GM19395 (cell line): ENCODE data around the gene SYNJ1.
"Not testable (repeated sequence)": the region's sequence is repeated elsewhere in the genome, so short reads cannot be mapped to it uniquely, and the experiment has no call there.

Experiments
- ATAC-seq: cut with Tn5 transposase; IDR thresholded peaks from one replicate; pipeline ENCODE4 v1.9.1; 2021; ENCODE audit warnings: mild to moderate bottlenecking, moderate library complexity; ENCODE audit not compliant: unreplicated experiment

Gene SYNJ1, protein sequence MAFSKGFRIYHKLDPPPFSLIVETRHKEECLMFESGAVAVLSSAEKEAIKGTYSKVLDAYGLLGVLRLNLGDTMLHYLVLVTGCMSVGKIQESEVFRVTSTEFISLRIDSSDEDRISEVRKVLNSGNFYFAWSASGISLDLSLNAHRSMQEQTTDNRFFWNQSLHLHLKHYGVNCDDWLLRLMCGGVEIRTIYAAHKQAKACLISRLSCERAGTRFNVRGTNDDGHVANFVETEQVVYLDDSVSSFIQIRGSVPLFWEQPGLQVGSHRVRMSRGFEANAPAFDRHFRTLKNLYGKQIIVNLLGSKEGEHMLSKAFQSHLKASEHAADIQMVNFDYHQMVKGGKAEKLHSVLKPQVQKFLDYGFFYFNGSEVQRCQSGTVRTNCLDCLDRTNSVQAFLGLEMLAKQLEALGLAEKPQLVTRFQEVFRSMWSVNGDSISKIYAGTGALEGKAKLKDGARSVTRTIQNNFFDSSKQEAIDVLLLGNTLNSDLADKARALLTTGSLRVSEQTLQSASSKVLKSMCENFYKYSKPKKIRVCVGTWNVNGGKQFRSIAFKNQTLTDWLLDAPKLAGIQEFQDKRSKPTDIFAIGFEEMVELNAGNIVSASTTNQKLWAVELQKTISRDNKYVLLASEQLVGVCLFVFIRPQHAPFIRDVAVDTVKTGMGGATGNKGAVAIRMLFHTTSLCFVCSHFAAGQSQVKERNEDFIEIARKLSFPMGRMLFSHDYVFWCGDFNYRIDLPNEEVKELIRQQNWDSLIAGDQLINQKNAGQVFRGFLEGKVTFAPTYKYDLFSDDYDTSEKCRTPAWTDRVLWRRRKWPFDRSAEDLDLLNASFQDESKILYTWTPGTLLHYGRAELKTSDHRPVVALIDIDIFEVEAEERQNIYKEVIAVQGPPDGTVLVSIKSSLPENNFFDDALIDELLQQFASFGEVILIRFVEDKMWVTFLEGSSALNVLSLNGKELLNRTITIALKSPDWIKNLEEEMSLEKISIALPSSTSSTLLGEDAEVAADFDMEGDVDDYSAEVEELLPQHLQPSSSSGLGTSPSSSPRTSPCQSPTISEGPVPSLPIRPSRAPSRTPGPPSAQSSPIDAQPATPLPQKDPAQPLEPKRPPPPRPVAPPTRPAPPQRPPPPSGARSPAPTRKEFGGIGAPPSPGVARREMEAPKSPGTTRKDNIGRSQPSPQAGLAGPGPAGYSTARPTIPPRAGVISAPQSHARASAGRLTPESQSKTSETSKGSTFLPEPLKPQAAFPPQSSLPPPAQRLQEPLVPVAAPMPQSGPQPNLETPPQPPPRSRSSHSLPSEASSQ (N-terminal part only)

DNA sequence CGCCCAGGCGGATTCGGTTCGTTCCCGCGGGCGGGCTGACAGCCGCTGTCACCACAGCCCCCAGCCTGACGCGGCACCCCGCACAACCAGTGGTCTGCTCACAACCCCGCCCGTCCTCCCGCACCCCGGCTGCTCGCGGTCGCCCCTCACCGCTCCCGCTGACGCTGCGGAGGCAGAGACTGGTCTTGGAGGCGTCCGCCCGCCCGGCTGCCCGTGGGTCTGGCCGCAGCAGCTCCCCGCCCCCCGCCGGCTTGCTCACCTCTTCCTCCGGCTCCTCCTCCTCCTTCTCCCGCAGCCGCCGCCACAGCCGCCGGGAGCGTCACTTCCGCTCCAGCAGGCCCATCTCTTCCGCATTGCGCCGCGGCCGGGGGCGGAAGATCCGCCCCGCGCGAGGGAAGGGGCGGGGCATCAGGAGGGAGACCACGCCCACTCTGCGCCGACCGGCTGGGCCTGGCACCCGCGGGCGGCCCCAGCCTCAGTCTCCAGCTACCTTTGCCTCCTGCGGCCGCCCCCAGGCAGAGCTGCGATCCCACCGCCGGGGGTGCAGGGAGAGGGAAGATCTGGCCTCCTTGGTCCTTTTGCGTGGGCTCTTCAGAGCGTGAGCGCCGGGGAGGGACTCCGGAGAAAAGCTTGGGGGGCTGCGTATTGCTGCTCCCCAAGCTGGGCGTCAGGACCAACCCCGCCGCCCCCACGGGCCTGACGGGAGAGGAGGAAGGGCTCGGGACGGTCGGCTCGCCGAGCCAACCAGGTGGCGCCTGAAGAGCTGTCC is at the start of gene SYNJ1:
SYNJ1 (minus strand) TSS at position 327 of the 769 bp plus-strand sequence. CDS start 1,118 bp downstream, outside the sequence.
- peak; percentile 91 for ATAC-seq

DNA sequence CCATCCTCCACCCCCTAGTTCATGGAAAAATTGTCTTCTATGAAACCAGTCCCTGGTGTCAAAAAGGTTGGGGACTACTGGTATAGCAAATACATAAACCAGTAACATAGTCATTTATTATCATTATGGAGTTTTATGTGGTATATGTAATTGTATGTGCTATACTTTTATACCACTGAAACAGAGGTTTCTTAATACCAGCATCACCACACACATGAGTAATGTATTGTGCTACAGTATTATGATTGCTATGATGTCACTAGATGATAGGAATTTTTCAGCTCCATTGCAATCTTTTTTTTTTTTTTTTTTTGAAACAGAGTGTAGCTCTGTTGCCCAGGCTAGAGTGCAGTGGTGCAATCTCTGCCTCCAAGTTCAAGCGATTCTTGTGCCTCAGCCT is 49.5 kb upstream of the SYNJ1 start:
- no peak for ATAC-seq

DNA sequence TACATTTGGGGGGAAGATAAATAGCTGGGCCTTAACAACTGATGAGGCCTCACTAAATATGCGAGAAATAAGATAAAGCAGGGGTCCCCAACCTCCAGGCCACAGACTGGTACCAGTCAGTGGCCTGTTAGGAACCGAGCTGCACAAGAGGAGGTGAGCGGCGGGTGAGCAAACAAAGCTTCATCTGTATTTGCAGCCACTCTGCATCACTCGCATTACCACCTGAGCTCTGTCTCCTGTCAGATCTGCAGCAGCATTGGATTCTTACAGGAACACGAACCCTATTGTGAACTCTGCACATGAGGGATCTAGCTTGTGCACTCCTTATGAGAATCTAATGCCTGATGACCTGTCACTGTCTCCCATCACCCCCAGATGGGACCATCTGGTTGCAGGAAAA is 48.9 kb upstream of the SYNJ1 start:
- ATAC-seq: no peak

DNA sequence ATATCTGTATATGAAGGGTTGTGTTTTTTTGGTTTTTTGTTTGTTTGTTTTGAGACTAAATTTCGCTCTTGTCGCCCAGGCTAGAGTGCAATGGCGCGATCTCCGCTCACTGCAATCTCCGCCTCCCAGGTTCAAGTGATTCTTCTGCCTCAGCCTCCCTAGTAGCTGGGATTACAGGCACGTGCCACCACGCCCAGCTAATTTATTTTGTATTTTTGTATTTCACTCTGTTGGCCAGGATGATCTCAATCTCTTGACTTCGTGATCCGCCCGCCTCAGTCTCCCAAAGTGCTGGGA is 45.2 kb upstream of the SYNJ1 start:
- not testable (repeated sequence) for ATAC-seq

DNA sequence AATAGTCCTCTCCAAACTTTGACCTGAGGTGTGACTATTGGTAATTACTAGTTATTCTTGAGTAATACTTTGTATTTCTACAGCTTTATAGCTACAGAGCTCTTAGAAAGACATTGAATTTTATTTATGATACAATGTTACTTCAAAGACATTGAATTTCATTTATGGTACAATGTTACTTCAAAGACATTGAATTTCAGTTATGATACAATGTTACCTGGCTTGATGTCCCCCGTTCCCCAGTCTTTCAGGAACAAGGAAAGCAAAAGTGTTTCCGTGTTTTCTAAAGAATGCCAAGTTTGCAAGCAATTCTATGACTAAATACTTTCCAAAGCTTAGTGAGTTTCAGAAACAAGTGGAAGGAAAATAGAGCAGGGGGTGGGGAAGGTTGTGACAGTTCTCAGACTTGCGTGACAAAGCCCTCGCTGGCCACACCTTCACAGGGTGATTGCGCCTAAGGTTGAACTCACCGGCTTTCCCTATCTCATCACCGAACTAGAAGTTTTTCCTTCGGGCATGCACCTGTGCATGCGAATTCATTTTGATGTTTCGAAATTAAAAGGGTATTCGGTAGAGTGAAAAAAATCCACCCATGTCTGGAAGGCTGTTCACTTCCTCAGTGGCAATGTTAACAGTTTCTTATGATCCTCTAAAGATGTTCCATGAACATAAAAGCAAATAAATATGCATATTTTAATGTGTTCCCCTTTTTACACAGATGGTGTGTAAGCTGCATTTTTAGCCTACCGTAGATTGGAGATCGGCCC is 44.7 kb upstream of the SYNJ1 start:
- no peak for ATAC-seq

DNA sequence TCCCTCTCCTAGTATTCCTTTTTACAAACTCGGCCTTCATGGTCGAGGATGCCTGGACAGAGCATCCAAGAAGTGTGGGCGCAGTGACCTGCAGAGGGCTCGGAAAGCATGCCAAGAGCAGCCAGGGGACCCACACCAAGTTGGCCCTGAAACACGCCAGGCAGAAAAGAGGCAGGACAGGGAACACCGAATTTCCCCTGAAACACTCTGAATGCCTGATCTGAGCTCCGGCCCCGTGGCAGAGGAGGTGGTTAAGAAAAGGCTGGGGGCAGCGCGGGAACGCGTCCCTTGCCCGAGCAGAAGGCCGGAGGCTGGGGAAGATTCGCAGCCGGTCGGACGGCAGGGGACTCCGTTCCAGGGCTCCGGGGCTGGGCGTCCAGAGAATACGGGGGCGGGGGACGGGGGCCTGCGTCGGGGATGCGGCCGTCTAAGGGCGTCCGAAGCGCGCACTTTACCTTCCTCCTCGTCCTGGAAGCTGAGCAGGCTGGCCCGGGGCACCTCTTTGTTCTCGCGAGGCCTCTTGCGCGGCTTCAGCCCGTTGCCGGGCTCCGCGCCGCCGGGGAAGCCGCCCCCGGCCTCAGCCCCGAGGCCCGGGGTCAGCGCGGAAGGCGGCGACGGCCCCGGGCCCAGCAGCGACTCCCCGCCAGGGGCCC is 43.2 kb upstream of the SYNJ1 start:
- ATAC-seq: peak; percentile 35

DNA sequence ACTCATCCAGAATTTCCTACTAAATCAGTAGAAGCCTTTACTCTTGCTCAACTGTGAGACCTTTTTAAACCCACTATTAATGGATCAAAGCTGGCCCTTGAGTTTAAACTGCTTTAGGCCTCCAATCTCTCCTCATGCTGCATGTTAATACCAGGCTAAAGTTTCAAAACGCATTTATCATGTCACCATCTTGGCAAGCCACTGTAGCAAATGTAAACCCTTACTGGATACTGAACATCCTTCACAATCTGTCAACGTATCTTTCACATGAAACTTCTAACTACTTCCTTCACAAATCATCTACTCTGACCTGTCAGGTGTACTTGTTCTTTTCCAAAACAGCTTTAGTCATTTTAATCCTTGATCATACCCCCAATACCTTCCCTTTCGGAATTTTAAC is 40.7 kb upstream of the SYNJ1 start:
- no peak for ATAC-seq

DNA sequence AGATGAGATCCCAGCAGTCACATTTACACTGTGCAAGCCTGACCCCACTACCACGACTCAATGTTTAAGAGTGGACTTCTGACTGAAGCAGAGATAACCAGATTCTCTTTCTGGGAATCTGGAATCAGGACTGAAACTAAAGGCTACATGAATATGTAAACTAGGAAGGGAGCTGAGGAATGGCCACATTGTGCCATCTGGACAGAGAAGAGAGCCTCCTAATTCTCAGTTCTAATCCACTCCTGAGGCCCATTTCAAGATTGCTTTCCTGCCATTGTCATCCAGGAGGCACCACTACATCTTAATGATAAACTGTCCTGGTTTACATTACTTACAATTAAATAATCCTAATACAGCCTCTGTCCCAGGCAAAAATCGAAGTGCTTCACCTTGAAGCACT is 37.2 kb upstream of the SYNJ1 start:
- ATAC-seq: no peak

DNA sequence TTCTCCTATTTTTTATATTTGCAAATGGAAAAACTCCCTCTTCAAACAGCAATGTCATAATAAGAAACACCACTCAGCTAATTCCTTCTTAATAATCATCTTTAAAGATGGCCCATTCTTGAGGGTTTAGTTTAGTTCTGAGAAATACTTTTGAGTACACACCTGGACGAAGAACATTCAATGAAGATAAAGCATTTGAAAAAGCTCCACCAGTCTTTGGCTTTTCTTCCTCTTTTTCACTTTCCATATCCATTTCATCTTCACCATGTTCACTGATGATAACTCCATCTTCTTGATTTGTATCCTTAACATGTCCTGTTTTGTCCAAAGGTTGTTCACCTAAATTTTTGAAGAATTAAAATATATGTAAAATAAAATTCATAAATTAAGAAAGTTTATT is 36.4 kb upstream of the SYNJ1 start:
- no peak for ATAC-seq

DNA sequence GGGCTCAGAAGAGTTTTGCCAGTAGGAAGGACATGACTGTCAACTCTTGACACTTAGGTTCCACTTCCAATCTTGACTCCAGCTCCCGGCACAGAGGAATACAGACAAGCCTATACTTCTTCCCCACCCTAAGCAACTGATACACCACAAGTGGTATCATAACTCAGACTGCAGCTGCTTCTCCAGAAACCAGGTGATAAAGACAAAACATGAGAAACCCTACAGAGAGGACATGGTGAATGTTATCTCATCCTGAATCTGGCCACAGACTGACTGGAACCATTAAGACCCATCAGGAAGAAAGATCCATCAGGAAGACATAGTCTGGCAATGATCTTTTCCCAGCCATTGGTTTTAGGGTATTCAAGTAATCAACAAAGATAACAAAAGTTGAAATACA is 30.0 kb upstream of the SYNJ1 start:
- ATAC-seq: no peak

DNA sequence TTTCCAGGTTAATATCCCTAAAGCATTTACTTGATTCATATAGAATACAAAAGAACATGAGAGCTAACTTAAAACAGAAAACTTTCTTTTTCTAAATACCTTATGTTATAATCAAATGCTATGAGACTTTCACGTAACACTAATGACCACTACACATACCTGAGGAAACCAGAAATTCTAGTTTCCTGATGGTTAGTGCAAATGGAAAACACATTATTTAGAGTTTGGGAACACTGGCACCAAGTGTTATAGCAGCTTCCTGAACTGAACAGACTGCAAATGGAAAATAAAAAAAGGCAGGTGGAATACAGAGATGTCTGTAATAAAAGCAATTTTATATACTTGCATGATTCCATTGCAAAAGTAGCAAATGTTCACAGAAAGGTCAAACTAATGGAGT is 28.3 kb upstream of the SYNJ1 start:
- ATAC-seq: no peak

DNA sequence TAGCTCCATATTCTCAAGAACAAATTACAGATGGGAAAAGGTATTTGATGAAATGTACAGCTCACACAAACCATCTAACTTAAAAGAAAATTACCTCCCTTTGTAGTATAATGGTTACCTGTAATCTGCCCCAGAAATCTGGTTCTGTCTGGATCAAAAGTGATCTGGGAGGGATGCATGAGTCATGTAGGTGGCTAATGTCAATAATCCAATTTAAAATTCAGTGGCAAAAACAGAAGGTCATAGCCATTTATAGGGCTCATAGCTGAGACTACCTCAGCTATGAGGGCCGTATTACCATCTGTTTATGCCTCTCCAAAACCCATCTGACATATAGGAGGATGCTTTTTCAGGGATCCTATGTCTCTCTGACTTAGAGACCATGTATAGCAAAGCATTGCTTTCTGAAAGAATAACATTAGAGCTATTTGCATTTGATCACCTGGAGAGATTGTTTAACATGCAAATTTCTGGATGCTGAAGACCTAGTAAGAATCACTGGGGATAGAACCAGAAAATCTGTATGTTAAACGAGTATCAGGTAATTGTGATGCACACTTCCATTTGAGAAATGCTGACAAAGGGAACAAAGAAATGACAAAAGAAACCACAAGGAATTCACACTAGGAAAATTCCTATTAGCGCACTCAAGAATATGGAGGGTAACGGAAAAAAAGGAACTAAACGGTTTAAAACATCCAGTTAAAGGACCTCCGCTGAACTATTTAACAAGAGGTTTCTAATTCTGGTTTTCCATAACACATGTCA is 26.2 kb upstream of the SYNJ1 start:
- no peak for ATAC-seq

DNA sequence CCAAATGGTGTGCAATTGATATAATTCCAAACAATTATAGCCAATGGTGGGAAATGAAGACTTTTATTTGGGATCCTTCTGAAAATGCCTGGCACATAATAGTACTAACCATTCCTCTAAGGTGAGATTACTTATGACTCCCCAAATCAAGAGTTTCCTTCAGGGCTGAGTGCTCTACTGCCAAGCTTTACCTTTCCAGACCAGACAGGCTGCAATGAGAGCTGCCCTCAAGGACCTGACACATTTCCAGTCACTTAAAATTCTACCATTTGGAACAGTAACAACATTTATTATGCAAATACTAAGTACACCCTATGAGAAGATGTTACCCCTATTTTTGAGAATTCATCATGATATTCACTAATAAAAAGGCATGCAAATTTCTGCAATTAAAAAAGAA is 22.6 kb upstream of the SYNJ1 start:
- ATAC-seq: no peak

DNA sequence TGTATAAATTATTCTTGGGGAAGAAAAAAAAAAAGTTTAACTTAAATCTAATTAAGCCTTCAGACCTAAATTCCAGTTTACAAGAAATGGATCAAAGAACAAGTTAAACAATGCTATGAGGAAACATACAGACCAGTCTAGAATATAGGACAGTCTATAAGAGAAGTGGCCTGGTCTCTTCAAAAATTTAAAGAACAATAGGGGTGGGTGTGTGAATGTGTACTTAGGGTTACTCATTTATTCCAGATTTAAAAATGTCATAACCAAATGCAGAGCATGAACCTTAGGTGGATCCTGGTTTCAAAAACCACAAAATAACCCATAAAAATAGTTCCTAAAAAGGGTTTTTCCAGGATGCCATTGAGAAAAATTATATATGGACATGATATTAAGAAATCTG is 21.8 kb upstream of the SYNJ1 start:
- no peak for ATAC-seq

DNA sequence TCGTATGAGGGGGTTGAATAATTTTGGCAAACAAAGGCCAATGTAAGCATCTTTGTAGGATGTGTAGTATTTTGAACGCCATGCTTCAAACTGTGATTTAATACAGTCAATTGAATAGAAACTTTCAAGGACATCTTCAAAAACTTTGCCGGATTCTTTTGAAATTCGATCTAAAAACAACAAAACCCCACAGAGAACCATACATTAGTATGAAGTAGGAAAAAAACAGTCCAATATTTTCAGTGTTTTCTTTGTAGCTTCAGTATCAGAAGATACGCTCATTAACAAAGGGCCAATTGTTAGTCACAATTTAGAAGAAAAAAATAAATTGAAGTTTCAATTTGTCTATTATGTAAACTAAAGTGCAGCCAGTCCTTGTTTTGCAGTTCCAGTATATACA is 20.7 kb upstream of the SYNJ1 start:
- ATAC-seq: no peak

DNA sequence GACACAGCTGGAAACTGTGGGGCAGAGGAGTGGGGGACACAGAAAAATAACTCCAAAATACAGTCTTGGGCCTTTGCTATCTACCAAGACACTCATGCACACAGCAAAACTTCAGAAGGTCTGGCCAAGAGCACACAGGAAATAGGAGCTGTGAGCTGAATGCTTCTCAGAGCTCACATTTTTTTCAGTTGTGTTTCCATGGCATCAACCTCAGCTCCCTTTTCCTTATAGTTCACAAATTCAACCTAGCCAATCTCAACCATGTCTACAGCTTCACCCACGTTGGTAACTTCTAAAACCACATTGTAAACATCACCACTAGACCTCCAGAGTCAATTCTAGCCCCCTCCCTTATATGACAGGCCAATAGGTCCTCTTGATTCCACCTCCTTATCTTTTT is 19.6 kb upstream of the SYNJ1 start:
- no peak for ATAC-seq

DNA sequence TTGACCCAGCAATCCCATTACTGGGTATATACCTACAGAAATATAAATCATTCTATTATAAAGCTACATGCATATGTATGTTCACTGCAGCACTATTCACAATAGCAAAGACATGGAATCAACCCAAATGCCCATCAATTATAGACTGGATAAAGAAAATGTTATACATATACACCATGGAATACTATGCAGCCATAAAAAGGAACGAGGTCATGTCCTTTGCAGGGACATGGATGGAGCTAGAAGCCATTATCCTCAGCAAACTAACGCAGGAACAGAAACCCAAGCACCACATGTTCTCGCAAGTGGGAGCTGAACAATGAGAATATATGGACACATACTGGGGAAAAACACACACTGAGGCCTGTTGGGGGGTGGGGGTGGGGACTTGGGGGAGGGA is 18.9 kb upstream of the SYNJ1 start:
- not testable (repeated sequence) for ATAC-seq

DNA sequence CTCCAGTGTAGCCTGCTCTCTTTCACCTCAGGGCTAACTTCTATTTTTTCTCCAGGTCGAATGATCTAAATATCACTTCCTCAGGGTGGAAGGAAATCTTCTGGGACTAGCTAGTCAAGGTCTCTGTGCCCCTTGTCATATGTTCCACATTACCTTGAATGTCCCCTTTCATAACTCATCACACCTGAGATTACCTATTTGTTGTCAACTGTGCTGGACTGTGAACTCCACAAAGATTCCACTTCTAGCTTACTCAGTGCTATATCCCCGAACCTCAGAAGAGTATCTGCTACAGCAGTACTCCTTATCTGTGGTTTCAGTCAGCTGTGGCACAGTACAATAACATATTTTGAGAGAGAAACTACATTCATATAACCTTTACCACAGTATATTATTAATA is 14.6 kb upstream of the SYNJ1 start:
- no peak for ATAC-seq

DNA sequence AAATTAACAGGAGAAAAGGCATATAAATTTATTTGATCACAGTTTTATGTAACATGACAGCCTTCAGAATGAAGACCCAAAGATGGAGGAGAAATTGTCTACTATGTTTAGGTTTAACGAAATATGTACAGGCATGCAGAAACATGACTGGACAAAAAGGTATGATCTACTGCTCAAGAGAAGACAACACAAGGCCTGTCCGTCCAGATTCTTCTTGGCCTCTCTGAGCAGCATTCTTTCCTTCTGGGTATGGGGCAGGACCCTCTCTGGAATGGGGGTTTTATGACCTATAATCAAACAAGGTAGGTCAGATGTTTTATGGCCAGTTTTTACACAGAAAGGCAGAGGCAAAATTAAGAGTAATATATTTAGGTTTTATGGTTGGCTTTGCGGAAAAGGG is 13.5 kb upstream of the SYNJ1 start:
- no peak for ATAC-seq
